ENCODE measurements around the gene DNMT3A.

The DNMT3A gene

GRCh38 chr2:25269233-25269632 lies 72.5 kb downstream of the DNMT3A start:
- no peak overlapping the region for H3K4me3 ChIP-seq (ENCODE audit: low read length)
- no peak for DNase-seq (ENCODE audit: low read depth)
- TF ChIP-seq, protein P1, sequence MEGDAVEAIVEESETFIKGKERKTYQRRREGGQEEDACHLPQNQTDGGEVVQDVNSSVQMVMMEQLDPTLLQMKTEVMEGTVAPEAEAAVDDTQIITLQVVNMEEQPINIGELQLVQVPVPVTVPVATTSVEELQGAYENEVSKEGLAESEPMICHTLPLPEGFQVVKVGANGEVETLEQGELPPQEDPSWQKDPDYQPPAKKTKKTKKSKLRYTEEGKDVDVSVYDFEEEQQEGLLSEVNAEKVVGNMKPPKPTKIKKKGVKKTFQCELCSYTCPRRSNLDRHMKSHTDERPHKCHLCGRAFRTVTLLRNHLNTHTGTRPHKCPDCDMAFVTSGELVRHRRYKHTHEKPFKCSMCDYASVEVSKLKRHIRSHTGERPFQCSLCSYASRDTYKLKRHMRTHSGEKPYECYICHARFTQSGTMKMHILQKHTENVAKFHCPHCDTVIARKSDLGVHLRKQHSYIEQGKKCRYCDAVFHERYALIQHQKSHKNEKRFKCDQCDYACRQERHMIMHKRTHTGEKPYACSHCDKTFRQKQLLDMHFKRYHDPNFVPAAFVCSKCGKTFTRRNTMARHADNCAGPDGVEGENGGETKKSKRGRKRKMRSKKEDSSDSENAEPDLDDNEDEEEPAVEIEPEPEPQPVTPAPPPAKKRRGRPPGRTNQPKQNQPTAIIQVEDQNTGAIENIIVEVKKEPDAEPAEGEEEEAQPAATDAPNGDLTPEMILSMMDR (conservative IDR thresholded peaks at IDR 0.05; ENCODE audit: low read length): no peak

DNA sequence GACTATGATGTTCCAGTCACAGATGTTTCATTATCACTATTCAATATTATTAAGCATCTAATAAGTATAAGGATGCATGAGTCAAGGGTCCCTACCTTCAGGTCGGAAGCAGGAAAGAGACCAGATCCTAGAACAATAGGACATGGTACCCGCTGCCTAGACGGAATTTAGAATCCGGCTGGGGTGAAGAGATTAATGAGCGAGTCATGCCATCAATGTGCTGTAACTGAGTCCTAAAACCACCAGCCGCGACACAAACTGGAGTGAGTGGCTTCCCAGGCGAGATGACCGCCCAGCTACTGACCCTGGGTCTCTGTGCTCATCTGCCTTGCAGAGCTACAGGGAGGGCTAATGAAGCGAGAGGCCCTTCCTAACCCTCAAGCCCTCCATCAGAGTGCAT lies 73.6 kb downstream of the DNMT3A start:
- no peak overlapping the region for H3K4me3 ChIP-seq (ENCODE audit: low read length)
- DNase-seq (ENCODE audit: low read depth): no peak
- TF ChIP-seq, protein P1 (conservative IDR thresholded peaks at IDR 0.05; ENCODE audit: low read length): no peak

DNA sequence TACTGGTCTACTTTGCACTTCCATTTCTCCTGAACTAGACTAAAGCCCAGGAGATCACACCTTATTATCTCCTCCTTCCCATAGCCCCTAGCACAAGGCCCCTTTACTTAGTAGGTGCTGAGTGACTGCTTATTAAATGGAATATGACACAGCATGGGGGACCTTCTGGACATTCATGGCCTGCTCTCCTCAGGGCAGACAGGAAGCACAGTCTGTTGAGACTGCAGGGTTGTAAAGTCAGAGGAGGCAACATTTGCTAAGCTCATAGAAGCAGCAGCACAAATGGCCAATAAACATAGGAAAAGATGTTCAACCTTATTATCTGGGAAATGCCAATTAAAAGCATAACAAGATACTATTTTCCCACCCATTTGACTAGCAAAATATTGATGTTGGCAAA lies 75.3 kb downstream of the DNMT3A start:
- DNase-seq (ENCODE audit: low read depth): no peak
- H3K4me3 ChIP-seq (ENCODE audit: low read length): no peak overlapping the region
- TF ChIP-seq, protein P1 (conservative IDR thresholded peaks at IDR 0.05; ENCODE audit: low read length): no peak

DNA sequence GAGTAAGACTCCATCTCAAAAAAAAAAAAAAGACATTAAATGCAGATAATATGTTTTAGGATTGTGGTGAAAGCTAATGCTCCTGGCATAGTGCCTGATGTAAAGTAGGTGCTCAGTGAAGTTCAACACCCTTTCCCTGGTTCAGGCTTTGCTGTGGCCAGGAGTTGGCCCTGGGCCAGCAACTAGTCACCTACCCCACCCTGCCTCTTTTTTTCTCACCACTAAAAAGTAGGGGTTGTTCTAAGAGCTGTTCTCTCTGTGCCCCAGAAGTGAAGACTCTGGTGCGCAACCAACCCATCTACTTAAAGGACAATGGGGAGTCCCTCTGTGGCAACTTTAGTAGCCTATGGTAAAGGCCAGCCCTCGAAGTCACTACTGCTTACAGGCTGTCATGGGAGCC lies 75.9 kb downstream of the DNMT3A start:
- TF ChIP-seq, protein P1 (conservative IDR thresholded peaks at IDR 0.05; ENCODE audit: low read length): no peak
- DNase-seq (ENCODE audit: low read depth): no peak
- H3K4me3 ChIP-seq (ENCODE audit: low read length): no peak overlapping the region

DNA sequence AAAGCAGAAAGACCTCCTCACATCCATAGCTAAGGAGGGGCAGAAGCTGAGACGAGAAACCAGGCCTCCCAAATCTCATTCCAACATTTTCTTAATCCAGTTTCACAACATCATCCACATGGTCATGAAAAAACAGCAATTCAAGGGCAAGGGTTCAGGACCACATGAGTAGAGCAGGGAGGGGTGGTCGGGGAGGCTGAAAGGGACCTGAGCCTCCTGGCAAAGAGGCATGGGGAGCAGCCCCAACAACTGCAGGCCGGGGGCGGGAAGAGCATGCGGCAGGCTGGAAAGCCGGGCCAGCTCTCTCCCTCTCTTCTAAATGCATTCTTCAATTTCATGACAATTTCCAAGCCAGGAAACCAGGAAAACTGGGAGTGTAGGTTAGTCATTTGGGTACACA lies 76.7 kb downstream of the DNMT3A start:
- no peak for DNase-seq (ENCODE audit: low read depth)
- no peak overlapping the region for H3K4me3 ChIP-seq (ENCODE audit: low read length)
- TF ChIP-seq, protein P1 (conservative IDR thresholded peaks at IDR 0.05; ENCODE audit: low read length): no peak

DNA sequence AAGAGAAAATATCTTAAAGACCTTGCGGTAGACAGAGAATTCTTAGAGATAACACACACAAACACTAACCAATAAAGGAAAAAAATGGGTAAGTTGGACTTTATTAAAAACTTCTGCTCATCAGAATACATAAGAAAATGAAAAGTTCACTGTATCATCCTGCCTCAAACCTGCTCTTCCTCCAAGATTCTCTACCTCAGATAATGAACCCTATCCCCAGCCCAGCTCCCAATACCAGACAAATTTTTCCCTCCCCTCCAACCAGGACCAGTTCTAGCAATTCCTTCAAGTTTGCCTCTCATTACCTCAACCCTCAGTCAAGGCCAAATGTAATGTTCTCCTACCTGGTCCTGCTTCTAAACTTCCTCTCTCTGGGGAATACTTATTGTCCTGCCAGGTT lies 79.4 kb downstream of the DNMT3A start:
- TF ChIP-seq, protein P1 (conservative IDR thresholded peaks at IDR 0.05; ENCODE audit: low read length): no peak
- no peak overlapping the region for H3K4me3 ChIP-seq (ENCODE audit: low read length)
- DNase-seq (ENCODE audit: low read depth): no peak

DNA sequence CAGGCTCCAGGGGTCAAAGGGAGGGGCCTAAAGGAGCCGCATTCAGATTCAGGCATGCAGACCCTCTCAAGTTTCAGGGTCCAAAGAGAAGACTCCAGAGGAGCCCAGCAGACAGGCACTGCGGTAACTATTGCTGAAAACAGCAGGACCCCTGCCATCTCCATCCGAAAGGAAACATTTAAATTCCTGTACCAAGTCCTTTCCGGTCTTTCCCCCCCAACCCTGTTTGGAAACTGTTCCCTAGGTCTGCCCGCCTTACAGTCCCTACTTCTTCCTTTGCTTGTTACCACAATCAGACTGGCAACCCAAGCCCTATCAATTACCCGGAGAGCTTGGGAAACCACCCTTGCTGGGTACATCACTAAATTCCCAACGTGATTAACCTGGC lies 82.0 kb downstream of the DNMT3A start:
- TF ChIP-seq, protein P1 (conservative IDR thresholded peaks at IDR 0.05; ENCODE audit: low read length): no peak
- DNase-seq (ENCODE audit: low read depth): no peak
- no peak overlapping the region for H3K4me3 ChIP-seq (ENCODE audit: low read length)
